NCI-H2081 (cell line): ENCODE measurements around the gene TBC1D1.
"Not testable (repeated sequence)": the region's sequence is repeated elsewhere in the genome, so short reads cannot be mapped to it uniquely, and the experiment has no call there.

ENCODE experiments used
- DNase-seq, 2 experiments: peaks; one replicate each; lab custom pipeline; 2025; lab: John Stamatoyannopoulos, UW

TBC1D1 gene

DNA sequence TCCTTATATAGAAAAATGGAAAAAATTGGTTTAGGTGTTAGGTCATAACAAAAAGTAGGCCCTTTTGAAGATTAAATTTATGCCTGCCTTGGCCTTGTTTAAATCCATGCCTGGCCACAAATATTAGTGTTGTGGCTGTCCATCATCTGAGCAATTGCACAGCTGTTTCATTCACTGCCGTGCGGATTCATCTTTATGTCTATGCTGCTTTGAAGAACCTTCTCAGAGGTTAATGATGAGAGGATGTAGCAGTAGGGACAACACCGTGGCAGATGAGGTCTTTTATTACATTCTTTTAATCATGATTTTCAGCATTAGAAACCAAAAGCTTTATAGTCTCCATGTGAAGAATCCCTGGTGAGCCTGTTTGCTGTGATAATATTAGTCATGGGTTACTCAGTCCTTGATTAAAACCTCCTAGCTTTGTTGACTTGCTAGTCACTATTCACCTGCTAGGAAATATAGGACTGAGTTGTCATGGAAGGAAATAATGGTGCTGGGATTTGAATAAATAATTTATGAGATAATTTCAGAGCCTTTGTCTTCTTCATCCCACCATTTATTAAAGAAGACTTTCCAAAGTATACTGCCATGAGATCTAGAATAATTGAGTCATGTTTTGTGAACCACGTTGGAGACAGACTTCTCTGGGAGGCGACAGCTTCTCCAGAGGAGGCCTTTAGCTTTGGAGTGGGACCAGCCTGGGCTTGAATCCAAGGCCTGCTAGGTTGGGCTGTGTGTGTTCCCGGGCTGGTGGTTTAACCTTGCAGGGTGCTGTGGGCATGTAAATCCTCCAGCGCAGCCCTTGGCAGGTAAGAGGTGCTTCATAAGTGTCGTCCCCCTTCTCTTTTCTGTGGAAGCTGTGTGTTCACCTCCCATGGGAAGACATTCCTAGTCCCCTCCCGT is 122.8 kb downstream of the TBC1D1 start:
- DNase-seq, result peak; percentile 86 to 97

DNA sequence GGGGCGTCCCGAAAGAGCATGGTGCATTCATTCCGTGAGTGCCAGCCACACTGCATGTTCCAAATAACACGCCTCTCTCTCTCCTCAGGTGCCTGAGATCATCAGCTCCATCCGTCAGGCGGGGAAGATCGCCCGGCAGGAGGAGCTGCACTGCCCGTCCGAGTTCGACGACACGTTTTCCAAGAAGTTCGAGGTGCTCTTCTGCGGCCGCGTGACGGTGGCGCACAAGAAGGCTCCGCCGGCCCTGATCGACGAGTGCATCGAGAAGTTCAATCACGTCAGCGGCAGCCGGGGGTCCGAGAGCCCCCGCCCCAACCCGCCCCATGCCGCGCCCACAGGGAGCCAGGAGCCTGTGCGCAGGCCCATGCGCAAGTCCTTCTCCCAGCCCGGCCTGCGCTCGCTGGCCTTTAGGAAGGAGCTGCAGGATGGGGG is 123.6 kb downstream of the TBC1D1 start:
- DNase-seq, result peak in 1 of 2 experiments; percentile 67

DNA sequence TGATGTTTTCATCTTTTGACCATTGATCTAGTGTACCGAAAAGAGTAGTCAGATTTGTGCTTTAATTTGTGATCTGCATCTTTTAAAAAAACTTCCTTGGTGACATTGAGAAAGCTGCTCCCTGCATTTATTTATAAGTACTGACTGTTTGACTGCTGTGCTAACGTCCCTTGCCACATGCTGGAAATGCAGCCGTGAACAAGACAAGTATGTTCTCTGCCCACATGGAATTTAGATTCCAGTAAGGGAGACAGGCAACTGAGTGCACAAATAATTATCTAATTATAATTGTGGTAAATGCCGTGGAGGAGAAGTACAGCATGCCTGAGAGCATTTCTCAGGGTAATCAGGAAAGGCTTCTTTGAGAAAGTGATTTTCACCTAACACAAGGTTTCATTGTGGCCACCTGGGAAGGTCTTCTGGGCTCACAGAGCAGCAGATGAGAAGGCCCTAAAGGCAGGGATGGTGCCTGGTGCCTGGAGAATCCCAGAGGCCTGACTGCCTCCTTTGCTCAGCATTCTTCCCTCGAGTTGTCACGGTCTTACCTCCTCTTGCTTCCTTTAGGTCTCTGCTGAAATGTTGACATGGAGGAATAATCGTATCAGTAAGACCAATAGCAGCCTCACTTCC is 125.1 kb downstream of the TBC1D1 start:
- peak in 1 of 2 experiments; percentile 23 for DNase-seq

DNA sequence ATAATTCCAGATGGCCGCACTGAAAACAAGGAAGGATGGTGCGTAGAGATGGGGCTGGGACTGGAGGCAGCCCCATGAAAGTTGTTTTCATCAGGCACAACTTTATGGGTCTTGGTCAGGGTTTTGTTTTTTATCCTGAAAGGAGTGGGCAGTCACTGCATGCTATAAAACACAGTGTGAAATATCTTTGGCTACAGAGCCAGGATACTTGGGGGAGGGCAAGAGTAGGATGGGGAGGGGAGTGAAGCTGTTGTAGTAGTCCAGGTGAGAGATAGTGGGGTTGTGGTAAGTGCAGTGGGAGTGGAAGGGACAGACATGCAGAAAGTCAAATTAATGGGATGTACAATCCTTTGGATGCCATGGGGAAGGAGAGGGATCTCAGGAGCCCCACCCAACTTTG is 125.8 kb downstream of the TBC1D1 start:
- no peak for DNase-seq

DNA sequence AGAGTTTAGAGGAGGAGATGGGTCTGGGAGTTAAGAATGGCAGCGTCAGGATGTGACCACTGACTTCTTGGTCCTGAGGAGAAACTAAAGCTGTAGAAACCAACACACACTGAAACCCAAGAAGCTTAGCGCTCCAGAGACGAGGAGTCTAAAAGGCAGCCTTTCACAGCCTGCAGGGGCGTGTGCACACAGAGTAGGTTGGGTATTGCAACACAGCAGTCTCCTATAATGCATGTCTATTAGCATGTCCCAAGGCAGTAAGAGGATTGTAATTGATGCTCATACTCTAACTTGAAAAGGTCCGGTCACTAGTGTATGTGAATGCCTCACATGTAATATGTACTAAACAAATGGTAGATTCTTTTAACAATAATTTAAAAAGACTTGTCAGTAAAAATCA is 126.7 kb downstream of the TBC1D1 start:
- no peak for DNase-seq

DNA sequence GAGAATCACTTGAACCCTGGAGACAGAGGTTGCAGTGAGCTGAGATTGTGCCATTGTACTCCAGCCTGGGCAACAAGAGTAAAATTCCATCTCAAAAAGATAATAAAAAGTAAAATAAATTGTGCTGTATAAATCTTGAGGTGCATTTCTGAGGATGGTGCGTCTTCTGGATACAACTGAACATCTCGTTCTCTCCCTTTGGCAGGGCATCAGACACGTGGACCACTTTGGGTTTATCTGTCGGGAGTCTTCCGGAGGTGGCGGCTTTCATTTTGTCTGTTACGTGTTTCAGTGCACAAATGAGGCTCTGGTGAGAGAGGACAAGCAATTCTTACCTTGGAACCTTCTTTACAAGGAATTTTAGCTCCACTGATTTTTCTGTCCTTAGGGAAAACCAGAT is 129.5 kb downstream of the TBC1D1 start:
- DNase-seq, result no peak

DNA sequence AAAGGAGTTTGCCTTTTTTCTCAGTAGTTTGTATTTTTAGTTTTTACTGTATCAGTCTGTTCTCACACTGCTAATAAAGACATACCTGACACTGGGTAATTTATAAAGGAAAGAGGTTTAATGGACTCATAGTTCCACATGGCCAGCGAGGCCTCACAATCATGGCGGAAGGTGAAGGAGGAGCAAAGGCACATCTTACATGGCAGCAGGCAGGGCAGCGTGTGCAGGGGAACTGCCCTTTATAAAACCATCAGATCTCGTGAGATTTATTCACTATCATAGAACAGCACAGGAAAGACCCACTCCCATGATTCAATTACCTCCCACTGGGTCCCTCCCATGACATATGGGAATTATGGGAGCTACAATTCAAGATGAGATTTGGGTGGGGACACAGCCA is 130.1 kb downstream of the TBC1D1 start:
- not testable (repeated sequence) for DNase-seq

DNA sequence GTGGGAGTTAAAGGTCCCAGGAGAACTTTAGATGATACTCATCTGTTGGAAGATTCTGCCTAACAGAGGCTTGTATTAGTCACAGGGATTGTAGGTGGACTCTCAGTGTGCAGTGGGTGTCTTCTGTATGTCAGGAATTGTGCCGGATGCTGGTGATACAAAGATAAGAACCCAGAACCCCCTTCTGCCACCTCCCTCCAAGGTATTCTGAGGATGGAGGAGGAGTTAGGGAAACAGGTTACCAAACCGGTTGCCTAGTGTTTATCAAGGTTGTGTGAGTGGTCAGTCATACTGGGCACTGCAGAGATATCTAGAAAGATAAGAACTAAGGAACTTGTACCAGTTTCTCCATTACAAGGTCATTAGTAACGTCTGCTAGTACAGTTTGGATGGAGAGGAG is 130.9 kb downstream of the TBC1D1 start:
- DNase-seq, result no peak

DNA sequence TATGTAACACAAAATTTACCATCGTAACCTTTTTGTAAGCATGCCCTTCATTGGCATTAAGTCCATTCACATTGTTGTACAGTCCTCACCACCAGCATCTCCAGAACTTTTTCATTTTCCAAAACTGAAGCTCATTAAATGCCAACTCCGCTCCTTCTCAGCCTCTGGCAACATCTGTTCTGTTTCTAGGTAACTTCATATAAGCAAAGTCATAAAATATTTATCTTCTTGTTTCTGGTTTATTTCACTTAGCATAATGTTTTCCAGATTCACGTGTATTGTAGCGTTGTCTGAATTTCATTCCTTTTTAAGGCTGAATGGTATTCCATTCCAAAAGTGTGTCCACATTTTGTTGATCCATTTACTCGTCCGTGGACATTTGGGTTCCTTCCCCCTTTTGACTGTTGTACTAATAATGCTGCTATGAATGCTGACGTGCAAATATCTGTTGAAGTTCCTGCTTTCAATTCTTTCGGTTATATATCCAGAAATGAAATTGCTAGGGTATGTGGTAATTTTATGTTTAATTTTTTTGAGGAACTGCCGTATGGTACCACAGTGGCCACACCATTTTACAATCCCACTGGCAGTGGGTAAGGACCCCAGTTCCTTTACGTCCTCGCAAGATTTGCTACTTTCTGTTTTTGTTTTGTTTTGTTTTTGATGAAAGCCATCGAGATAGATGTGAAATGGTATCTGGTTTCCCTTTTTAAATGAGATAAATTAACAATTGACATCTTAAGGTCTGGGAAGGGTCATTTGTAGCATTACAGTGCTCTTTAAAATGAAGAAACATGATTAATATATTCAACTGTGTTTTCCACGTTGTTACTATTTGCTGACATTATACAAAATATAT is 132.7 kb downstream of the TBC1D1 start:
- DNase-seq, result no peak

DNA sequence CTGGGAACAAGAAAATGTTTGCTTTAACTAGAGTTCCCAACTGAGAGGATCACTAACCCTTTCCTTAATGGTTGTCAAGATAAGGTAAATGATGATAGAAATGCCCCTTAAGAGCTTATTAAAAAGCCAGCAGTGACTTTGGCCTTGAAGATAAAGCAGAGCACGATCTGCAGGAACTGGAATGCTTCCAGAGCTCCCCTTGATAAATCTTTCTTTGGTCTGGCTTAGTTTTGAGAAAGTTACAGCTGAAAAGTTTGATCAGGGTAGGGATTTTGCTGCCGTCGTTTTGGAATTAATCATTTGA is 133.3 kb downstream of the TBC1D1 start:
- no peak for DNase-seq

DNA sequence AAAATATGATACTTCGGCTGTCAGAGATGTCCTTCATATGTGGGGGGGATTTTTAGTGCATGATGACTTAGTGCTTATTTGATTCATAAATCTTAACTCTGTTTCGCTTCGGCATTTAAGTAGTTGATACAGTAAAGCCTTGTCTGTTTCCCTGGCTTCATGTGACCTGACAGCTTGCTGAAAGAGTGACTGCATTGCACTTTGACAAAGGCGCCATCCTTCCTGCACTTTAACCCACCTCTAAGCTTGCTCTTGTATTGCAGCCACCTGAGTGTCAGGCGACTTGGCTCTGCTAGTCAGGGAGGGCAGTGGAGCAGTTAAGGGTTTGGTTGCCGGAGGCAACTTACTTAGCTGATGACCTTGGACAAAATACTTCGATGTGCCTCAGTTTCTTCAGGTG is 134.8 kb downstream of the TBC1D1 start:
- DNase-seq, result no peak

DNA sequence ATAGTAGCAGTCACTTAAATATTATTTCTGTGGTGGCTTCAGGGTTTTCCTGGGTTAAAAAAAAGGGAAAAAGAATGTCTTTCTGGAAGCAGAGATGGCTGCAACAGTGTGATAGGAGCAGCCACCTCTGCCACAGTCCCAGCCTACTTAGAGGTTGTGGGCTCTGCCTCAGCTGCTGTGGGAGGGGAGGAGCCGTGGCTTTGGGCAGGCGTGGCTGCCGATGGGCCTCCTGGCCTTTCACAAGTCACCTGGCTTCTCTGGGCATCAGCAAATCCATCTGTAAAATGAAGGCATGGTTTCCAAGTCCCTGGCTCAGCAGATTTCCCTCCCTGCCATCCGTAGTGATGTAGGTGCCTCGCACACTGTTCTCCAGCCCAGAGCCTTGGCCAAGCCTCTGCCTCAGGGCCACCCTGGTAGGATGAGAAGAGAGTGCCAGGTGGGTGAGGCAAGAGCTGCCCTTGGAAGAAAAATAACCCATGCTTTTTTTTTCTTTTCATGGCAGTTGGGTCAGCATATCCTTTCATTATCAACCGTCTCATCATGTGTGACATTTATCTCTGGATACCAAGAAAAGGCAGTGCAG is 135.4 kb downstream of the TBC1D1 start:
- DNase-seq, result no peak

DNA sequence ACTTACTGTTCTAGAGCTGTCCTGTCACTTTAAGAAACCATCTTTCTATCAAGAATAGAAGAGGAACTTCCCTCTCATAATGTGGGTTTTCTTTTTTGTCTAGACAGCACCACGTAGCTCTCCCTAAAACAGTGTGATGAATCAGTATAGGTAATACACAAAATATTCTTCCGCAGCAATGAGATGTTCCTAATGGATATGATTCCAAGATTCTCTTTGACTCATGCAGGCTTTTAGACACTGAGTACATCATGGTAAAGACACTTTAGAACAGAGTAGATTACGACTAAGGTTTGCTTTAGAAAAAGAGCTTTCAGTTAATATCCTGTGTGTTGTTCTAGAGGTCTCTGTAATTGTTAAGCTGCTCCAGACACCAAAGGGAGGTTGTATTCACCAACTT is 139.1 kb downstream of the TBC1D1 start:
- DNase-seq, result no peak

DNA sequence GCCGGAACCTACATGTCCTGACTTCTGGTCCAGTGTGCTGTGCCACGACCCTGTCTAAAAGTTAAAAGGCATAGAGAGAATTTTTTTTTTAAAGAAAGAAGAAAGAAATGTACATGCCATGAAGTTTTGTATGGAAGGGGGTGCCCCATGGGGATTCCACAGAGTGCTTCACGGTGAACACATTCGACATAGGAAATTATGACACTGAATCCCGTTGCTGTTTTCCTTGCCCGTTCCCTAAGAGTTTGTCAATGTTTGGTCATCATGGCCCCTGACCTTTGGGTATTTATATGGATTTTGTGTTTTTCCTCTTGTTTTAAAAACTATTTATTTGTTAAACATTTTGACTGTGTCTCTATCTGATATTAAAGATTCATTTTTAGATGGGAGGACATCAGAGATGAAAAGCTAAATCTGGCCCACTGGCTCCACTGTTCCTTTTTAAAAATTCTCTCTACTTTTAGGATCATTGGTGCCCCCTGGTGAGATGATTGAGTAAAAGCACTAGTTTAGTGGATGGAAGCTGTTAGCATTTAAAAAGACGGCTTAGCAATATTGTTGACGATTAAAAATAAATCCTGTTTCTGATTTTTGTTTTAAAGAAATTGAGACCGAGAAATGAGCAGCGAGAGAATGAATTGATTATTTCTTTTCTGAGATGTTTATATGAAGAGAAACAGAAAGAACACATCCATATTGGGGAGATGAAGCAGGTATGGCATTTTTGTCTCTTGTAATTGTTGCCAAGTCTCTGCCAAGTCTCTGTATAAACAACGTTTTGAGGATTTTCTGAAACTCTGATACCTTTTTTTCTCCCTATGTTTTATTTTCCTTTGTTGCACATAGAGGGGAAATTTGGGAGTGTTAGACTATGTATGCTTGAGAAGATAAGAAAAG is 144.3 kb downstream of the TBC1D1 start:
- peak; percentile 64 to 66 for DNase-seq

DNA sequence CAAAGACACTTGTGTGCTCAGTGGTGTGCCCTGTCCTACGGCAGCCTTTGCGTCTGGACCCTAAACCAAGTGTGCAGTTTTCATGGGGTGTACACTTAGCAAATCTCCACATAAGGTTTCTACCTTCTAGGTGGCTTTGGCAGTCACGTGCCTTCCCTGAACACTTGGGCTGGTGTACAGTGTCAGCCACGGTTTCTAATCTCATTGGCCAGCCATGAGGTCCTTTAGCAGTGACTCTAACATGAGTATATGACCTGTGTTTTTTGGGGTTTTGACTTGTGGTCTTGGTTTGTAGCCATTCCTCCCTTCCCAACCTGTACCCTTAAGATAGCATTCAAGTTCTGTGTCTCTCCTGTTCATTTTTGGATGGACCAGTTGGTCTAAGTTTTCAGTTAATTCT is 145.7 kb downstream of the TBC1D1 start:
- no peak for DNase-seq

DNA sequence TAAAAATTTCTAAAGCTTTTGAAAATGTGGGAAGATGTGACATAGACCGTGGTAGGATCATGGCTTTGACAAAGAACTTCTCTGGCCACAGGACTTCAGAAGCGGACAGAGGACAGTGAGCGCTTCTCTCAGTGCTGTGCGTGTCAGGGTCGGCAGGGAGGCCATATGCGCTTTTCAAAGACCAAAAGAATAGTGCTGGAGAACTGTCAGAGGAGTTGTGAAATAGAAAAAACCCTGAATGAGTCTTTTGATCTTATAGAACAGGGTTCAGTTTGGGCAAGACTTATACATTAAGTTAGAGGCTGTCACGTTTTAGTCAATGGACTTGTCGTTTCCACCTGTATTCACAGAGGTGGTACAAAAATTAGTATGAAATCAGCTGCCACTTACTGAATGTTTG is 146.7 kb downstream of the TBC1D1 start:
- no peak for DNase-seq

DNA sequence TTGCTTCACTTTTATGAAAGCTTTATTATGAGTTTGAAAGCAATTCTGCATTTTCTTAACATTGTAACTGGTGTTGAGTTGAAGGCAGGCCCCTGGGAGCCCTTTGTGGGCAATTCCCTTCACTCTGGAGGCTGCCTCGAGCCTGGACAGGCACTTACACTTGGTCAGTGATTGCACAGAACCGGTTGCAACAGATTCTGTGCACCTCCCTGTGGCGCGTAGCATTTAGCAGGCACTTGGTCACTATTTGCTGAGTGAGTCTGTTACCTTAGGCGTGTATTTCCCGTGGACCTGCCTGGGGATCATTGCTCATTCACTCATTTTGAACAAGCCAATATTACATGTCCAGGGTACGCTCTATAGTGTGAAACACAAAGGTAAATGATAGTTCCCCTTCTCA is 149.7 kb downstream of the TBC1D1 start:
- peak in 1 of 2 experiments; percentile 39 for DNase-seq

DNA sequence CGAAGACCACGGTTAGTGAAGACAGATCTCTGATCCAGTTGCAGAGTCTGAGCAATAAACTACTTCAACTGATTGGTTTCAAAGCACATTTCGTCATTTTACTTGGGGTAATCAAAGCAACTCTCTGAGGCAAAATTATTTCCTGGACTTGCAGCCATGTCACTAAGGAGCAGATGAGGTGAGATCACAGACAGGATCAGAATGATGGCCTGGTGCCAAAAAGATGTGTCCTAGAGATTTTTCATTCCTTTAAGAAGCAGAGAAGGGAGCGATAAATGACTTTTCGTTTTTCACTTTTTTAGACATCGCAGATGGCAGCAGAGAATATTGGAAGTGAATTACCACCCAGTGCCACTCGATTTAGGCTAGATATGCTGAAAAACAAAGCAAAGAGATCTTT is 153.2 kb downstream of the TBC1D1 start:
- no peak for DNase-seq

DNA sequence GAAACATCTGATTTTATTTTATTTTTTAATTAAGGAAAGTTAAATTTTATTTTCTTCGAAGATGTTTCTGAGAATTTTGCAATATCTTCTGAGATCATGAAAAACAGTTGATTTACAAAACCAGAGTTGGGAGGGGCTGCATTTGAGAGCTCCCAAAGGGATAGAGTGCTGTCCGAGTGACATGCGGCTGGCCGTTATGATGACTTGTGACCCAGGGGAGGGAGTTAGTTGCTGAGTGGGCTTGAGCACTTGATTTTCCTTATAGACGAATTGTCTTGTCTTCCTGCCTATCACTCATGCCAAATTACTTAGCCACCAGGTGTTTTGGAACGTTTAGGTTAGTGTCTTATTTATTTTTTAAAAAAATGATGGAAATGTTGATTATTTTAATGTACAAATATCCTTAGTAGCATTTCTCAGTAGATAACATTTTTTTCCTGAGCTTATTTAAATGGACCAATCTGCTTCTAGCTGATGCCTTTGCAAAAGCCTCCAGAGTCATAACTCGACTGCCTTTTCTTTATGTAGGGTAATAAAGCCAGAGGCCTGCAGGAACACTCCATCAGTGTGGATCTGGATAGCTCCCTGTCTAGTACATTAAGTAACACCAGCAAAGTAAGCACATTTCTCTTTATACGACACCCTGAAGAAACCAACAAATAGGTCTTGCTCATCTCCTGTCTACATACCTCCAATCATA is 154.6 kb downstream of the TBC1D1 start:
- no peak for DNase-seq

DNA sequence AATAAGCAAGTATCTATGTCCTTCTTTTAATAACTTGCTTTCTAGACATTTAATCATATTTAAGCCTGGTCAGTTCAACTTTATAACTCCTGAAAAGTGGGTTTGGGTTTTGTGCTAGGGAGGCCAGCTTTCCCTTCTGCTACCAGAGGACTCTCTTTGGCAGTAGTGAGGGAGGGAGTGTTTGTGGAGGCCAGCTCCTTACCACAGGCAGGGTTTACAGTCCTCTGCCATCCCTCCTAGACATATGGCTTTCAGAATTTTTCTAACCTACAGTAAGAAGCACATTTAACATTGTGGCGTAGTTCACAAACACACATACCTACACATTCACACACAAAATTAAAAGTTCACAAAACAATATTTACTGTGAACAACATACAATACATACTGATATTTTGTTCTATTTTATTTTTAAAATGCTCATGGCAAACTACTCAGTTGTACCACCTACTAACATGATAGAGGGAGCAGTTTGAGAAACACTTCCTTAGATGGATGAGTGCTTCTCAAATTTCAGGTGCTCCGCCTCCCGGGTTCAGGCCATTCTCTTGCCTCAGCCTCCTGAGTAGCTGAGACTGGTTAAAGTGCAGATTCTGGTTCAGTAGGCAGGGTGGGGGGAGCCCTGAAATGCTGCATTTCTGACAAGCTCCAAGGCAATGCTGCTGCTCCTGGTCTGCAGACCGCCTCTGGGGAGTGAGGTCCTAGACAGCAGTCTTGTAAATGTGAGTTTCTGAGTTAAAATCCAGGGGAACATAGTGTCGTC is 156.0 kb downstream of the TBC1D1 start:
- DNase-seq, result no peak
